ENCODE measurements around the gene PAQR4.
"Not testable (repeated sequence)": the region's sequence is repeated elsewhere in the genome, so short reads cannot be mapped to it uniquely, and the experiment has no call there.

PAQR4 gene

GRCh38 chr16:2968738-2969544 is at the start of gene PAQR4:
Gene PAQR4, plus strand, starts transcription at chr16:2969348. Its CDS starts 327 bp downstream, at chr16:2969675.
- Mint-ChIP-seq H3K4me3 (peak within 1 kb of the TSS; percentile 81), H3K27ac (peak within 1 kb of the TSS; percentile 65), H3K36me3 (ENCODE audit: low read depth) (peaks cover 15% of the 10 kb centered on the region), H3K27me3 (peaks cover 14% of the 10 kb centered on the region), H3K9me3 (no peaks in the 10 kb centered on the region), H3K4me1 (ENCODE audit: low read depth) (peaks cover 32% of the 10 kb centered on the region)

GRCh38 chr16:2919511-2920255 is 49.5 kb upstream of the PAQR4 start:
- Mint-ChIP-seq H3K4me3 (no peak overlapping the region), H3K27ac (no peak overlapping the region), H3K4me1 (ENCODE audit: low read depth) (peaks cover 11% of the 10 kb centered on the region), H3K27me3 (no peaks in the 10 kb centered on the region), H3K9me3 (no peaks in the 10 kb centered on the region), H3K36me3 (ENCODE audit: low read depth) (peaks cover 11% of the 10 kb centered on the region)

DNA sequence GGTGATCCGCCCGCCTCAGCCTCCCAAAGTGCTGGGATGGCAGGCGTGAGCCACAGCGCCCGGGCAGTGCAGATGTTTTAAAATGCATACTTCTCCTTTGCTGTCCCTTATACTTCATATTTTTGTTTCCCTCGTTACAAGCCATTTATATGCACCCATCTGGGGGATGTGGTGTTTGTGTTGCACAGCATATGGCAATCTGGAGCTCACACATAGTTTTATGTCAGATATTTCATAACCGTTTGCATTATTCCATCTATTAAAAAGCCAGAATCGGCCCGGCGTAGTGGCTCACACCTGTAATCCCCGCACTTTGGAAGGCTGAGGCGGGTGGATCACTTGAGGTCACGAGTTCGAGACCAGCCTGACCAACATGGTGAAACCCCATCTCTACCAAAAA is 45.7 kb upstream of the PAQR4 start:
- no peaks in the 10 kb centered on the region for H3K9me3 Mint-ChIP-seq
- H3K27me3 Mint-ChIP-seq, result no peaks in the 10 kb centered on the region
- H3K4me3 Mint-ChIP-seq, result no peak overlapping the region
- peaks cover 11% of the 10 kb centered on the region for H3K36me3 Mint-ChIP-seq (ENCODE audit: low read depth)
- H3K4me1 Mint-ChIP-seq (ENCODE audit: low read depth), result peaks cover 17% of the 10 kb centered on the region
- H3K27ac Mint-ChIP-seq, result no peak overlapping the region

- no peaks in the 10 kb centered on the region for H3K9me3 Mint-ChIP-seq
- no peaks in the 10 kb centered on the region for H3K27me3 Mint-ChIP-seq
- H3K36me3 Mint-ChIP-seq (ENCODE audit: low read depth), result peaks cover 5% of the 10 kb centered on the region
- peaks cover 13% of the 10 kb centered on the region for H3K4me1 Mint-ChIP-seq (ENCODE audit: low read depth)
- H3K4me3 Mint-ChIP-seq, result no peak overlapping the region
- H3K27ac Mint-ChIP-seq, result no peak overlapping the region
These were observed 44.0 kb upstream of the PAQR4 start for GRCh38 chr16:2924901-2925755.

GRCh38 chr16:2925951-2926649 is 43.0 kb upstream of the PAQR4 start:
- no peaks in the 10 kb centered on the region for H3K9me3 Mint-ChIP-seq
- H3K27me3 Mint-ChIP-seq, result no peaks in the 10 kb centered on the region
- H3K36me3 Mint-ChIP-seq (ENCODE audit: low read depth), result peaks cover 5% of the 10 kb centered on the region
- H3K4me3 Mint-ChIP-seq, result no peak overlapping the region
- H3K4me1 Mint-ChIP-seq (ENCODE audit: low read depth), result peaks cover 13% of the 10 kb centered on the region
- no peak overlapping the region for H3K27ac Mint-ChIP-seq

DNA sequence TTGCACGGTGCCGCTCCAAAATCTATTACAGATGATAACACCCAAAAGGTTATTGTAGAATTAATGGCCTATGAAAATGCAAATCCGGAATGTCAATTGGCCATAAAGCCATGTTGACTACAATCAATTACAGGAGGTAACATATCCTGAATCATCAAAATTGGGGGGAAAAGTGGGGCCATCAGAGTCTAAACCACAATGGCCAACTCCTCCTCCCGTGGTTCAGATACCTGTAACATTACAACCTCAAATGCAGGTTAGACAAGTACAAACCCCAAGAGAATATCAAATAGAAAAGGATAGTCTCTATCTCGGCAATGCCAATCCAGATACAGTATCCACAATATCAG is 42.5 kb upstream of the PAQR4 start:
- no peaks in the 10 kb centered on the region for H3K27me3 Mint-ChIP-seq
- no peaks in the 10 kb centered on the region for H3K9me3 Mint-ChIP-seq
- H3K4me3 Mint-ChIP-seq, result no peak overlapping the region
- peaks cover 13% of the 10 kb centered on the region for H3K4me1 Mint-ChIP-seq (ENCODE audit: low read depth)
- H3K27ac Mint-ChIP-seq, result no peak overlapping the region
- peaks cover 5% of the 10 kb centered on the region for H3K36me3 Mint-ChIP-seq (ENCODE audit: low read depth)

DNA sequence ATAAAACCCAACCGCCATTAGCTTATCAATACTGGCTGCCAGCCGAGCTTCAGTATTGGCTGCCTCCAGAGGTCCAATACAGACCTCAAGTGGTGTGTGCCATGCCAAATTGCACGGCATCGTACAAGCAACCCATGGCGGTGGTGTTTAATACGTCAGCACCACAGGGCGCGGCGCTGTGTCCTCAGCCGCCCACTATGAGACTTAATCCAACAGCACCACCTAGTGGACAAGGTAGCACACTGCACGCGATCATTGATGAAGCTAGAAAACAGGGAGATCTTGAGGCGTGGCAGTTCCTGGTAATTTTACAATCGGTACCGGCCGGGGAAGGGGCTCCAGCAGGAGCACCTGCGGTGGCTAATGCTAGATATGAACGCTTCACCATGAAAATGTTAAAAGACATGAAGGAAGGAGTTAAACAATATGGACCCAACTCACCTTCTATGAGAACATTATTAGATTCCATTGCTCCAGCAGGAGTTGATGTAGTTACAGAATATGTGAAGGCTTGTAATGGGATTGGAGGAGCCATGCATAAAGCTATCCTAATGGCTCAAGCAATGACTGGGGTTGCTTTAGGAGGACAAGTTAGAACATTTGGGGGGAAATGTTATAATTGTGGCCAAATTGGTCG is 42.0 kb upstream of the PAQR4 start:
- Mint-ChIP-seq H3K9me3 (no peaks in the 10 kb centered on the region), H3K27ac (no peak overlapping the region), H3K27me3 (no peaks in the 10 kb centered on the region), H3K36me3 (ENCODE audit: low read depth) (peaks cover 5% of the 10 kb centered on the region), H3K4me3 (no peak overlapping the region), H3K4me1 (ENCODE audit: low read depth) (peaks cover 13% of the 10 kb centered on the region)

GRCh38 chr16:2928151-2928550 is 41.0 kb upstream of the PAQR4 start:
- not testable (repeated sequence) for H3K36me3 Mint-ChIP-seq (ENCODE audit: low read depth); H3K4me3 Mint-ChIP-seq; H3K9me3 Mint-ChIP-seq; H3K27me3 Mint-ChIP-seq; H3K27ac Mint-ChIP-seq
- H3K4me1 Mint-ChIP-seq (ENCODE audit: low read depth), result peaks cover 13% of the 10 kb centered on the region

DNA sequence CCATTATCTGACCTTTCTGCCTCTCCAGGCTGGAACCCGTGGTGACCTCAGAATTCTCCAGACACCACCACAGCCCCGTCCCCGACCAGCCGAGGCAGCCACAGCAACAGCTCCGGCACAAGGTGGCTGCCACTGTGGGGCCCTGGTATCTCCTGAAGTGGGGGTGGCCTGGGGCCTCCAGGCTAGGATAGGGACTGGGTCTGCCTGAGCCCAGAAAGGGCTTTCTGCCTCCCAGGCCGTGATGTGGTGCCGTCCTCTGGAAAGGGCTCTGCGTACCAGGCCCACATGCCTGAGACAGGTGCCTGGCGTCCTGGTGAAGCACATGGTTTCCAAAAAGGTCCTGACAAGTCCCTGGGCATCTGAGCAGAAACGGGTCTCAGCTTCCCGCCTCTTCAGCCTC is 40.4 kb upstream of the PAQR4 start:
- H3K27ac Mint-ChIP-seq, result no peak overlapping the region
- H3K27me3 Mint-ChIP-seq, result no peaks in the 10 kb centered on the region
- no peaks in the 10 kb centered on the region for H3K9me3 Mint-ChIP-seq
- no peaks in the 10 kb centered on the region for H3K36me3 Mint-ChIP-seq (ENCODE audit: low read depth)
- H3K4me3 Mint-ChIP-seq, result no peak overlapping the region
- peaks cover 13% of the 10 kb centered on the region for H3K4me1 Mint-ChIP-seq (ENCODE audit: low read depth)

GRCh38 chr16:2929693-2930092 is 39.5 kb upstream of the PAQR4 start:
- Mint-ChIP-seq H3K27ac (no peak overlapping the region), H3K27me3 (no peaks in the 10 kb centered on the region), H3K36me3 (ENCODE audit: low read depth) (no peaks in the 10 kb centered on the region), H3K4me3 (no peak overlapping the region), H3K9me3 (no peaks in the 10 kb centered on the region), H3K4me1 (ENCODE audit: low read depth) (peaks cover 13% of the 10 kb centered on the region)

DNA sequence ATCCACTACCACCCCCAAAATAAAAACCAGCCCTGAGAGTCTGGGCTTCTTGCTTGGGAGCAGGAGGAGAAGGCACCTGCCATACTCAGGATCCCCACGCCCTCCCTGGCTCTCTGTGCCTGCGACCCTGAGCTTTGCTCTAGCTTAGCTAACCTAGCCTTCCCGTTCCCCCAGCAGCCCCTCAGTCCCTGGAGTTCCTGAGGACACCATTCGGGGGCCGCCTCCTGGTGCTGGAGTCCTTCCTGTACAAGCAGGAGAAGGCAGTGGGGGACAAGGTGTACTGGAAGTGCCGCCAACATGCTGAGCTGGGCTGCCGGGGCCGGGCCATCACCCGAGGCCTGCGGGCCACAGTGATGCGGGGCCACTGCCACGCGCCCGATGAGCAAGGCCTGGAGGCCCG is 38.9 kb upstream of the PAQR4 start:
- H3K4me1 Mint-ChIP-seq (ENCODE audit: low read depth), result peaks cover 13% of the 10 kb centered on the region
- no peaks in the 10 kb centered on the region for H3K9me3 Mint-ChIP-seq
- H3K4me3 Mint-ChIP-seq, result no peak overlapping the region
- no peaks in the 10 kb centered on the region for H3K27me3 Mint-ChIP-seq
- H3K27ac Mint-ChIP-seq, result no peak overlapping the region
- H3K36me3 Mint-ChIP-seq (ENCODE audit: low read depth), result no peaks in the 10 kb centered on the region

DNA sequence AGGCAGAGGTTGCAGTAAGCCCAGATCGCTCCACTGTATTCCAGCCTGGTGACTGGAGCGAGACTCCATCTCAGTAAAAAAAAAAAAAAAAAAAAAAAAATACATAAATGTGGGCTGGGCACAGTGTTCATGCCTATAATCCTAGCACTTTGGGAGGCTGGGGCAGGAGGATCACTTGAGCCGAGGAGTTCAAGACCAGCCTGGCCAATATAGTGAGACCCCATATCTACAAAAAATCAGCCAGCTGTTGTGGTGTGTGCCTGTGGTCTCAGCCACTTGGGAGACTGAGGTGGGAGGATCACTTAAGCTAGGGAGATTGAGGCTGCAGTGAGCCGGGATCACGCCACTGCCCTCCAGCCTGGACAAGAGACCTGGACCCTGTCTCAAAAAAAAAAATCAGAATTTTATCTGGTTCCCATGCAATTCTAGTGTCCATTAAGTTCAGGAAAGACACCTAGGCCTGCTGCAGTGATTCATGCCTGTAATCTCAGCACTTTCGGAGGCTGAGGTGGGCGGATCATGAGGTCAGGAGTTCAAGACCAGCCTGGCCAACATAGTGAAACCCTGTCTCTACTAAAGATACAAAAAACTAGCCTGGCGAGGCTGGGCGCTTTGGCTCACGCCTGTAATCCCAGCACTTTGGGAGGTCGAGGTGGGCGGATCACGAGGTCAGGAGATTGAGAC is 37.8 kb upstream of the PAQR4 start:
- not testable (repeated sequence) for H3K4me3 Mint-ChIP-seq, H3K27me3 Mint-ChIP-seq, H3K27ac Mint-ChIP-seq

GRCh38 chr16:2933136-2933535 is 36.0 kb upstream of the PAQR4 start:
- no peaks in the 10 kb centered on the region for H3K27me3 Mint-ChIP-seq
- H3K36me3 Mint-ChIP-seq (ENCODE audit: low read depth), result peaks cover 6% of the 10 kb centered on the region
- H3K4me3 Mint-ChIP-seq, result no peak overlapping the region
- H3K4me1 Mint-ChIP-seq (ENCODE audit: low read depth), result no peaks in the 10 kb centered on the region
- H3K27ac Mint-ChIP-seq, result no peak overlapping the region
- no peaks in the 10 kb centered on the region for H3K9me3 Mint-ChIP-seq

More for the DNA sequence above, 37.8 kb upstream of the PAQR4 start:
- H3K36me3 Mint-ChIP-seq (ENCODE audit: low read depth); H3K9me3 Mint-ChIP-seq; H3K4me1 Mint-ChIP-seq (ENCODE audit: low read depth): not testable (repeated sequence)

DNA sequence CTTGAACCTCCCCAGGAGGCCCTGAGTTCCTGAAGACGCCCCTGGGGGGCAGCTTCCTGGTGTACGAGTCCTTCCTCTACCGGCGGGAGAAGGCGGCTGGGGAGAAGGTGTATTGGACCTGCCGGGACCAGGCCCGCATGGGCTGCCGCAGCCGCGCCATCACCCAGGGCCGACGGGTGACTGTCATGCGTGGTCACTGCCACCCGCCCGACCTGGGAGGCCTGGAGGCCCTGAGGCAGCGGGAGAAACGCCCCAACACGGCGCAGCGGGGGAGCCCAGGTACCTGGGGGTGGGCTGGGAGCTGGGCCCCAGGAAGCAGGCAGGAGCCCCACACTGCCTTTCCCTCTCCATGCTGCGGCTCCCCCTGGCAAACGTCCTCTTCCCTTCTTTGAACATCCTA is 35.4 kb upstream of the PAQR4 start:
- Mint-ChIP-seq H3K9me3 (no peaks in the 10 kb centered on the region), H3K27me3 (no peaks in the 10 kb centered on the region), H3K36me3 (ENCODE audit: low read depth) (peaks cover 6% of the 10 kb centered on the region), H3K27ac (no peak overlapping the region), H3K4me3 (no peak overlapping the region), H3K4me1 (ENCODE audit: low read depth) (no peaks in the 10 kb centered on the region)

All from stimulated activated naive CD8-positive, alpha-beta T cell treated with anti-CD3 and anti-CD28 coated beads, Interleukin-15, Interleukin-2, amounts not matched to agents 100 ng/mL and 50 ng/mL, for 24 hours (primary cell).